ENCODE data around the gene MRPL4. TPM values are rescaled to one million over a fixed set of nuclear protein-coding genes. Genes with fewer than 3 reads are reported as not detected.

Gene MRPL4
- polyA plus RNA-seq (2013, experiment 1 of 2), result 37.7 TPM
- polyA plus RNA-seq (2013, experiment 2 of 2), result 37.5 TPM

- Histone ChIP-seq H2AK5ac (ENCODE audit: low read depth, low read length) (peak within 1 kb of the TSS; percentile 23), H3K27ac (replicated peaks; ENCODE audit: low read length) (peak within 1 kb of the TSS; percentile 43), H3K27me3 (ENCODE audit: control insufficient read depth in 3 of 3, insufficient read depth in 3 of 3, low read depth in 1 of 3, low read length in 3 of 3) (no peaks in the 10 kb centered on the region), H3K9ac (ENCODE audit: low read depth, low read length, poor library complexity) (peak within 1 kb of the TSS; percentile 94), H3K18ac (ENCODE audit: low read length) (peak within 1 kb of the TSS; percentile 93), H3K23ac (ENCODE audit: low read depth, low read length, poor library complexity) (peak within 1 kb of the TSS; percentile 92), H2AFZ (ENCODE audit: low read length) (peak within 1 kb of the TSS; percentile 96), H2BK15ac (ENCODE audit: low read length) (peak within 1 kb of the TSS; percentile 39), H3K4ac (ENCODE audit: low read length) (no peak within 1 kb of the TSS), H3K36me3 (replicated peaks in 1 of 2; ENCODE audit: control insufficient read depth in 2 of 2, insufficient read depth in 2 of 2, low read length in 2 of 2) (peaks cover 12 to 31% of the 10 kb centered on the region in 2 donors), H3K79me1 (ENCODE audit: low read depth, low read length) (peaks cover 3% of the 10 kb centered on the region), H2BK120ac (ENCODE audit: low read depth, low read length) (no peak within 1 kb of the TSS), H2BK5ac (ENCODE audit: low read length) (peak within 1 kb of the TSS; percentile 97), H3K4me2 (ENCODE audit: insufficient read depth, low read length, poor library complexity, severe bottlenecking) (peak within 1 kb of the TSS; percentile 82), H3K9me3 (replicated peaks in 1 of 2; ENCODE audit: control insufficient read depth in 2 of 2, insufficient read depth in 1 of 2, low read depth in 1 of 2, low read length in 2 of 2) (peaks cover 0 to 2% of the 10 kb centered on the region in 2 donors), H2BK12ac (ENCODE audit: low read length) (no peak within 1 kb of the TSS), H3K14ac (ENCODE audit: low read length) (no peak within 1 kb of the TSS), H3K4me1 (ENCODE audit: control insufficient read depth in 2 of 2, insufficient read depth in 1 of 2, low read depth in 1 of 2, low read length in 2 of 2) (peaks cover 3 to 6% of the 10 kb centered on the region in 2 donors), H4K8ac (ENCODE audit: low read depth, low read length) (peak within 1 kb of the TSS; percentile 29), H3K4me3 (ENCODE audit: low read length in 2 of 2) (peak within 1 kb of the TSS; percentile 77 to 92), H4K91ac (ENCODE audit: low read depth, low read length, poor library complexity) (no peak within 1 kb of the TSS)
- DNase-seq (ENCODE audit: low spot score), result peak; percentile 97
- no CpG with 5 or more reads among the region's 77 CpGs for WGBS, 2 donors (ENCODE audit: extremely low coverage in 2 of 2, insufficient read length in 2 of 2, insufficient replicate concordance in 1 of 2)
Observed at GRCh38 chr19:10251792-10252694, at the start of gene MRPL4. MRPL4 (plus strand) TSS chr19:10252214; CDS start chr19:10252254, 40 bp downstream.

- H3K27me3 ChIP-seq (ENCODE audit: control insufficient read depth in 3 of 3, insufficient read depth in 3 of 3, low read depth in 1 of 3, low read length in 3 of 3), result no peaks in the 10 kb centered on the region
- no peak for DNase-seq (ENCODE audit: low spot score)
- no peaks in the 10 kb centered on the region for H3K79me1 ChIP-seq (ENCODE audit: low read depth, low read length)
- H3K9ac ChIP-seq (ENCODE audit: low read depth, low read length, poor library complexity), result no peak overlapping the region
- no peak overlapping the region for H3K4me3 ChIP-seq (ENCODE audit: low read length in 2 of 2)
- H3K4me1 ChIP-seq (ENCODE audit: control insufficient read depth in 2 of 2, insufficient read depth in 1 of 2, low read depth in 1 of 2, low read length in 2 of 2), result no peaks in the 10 kb centered on the region
- H3K14ac ChIP-seq (ENCODE audit: low read length), result no peak overlapping the region
- H3K4ac ChIP-seq (ENCODE audit: low read length), result no peak overlapping the region
- H2BK12ac ChIP-seq (ENCODE audit: low read length), result no peak overlapping the region
- WGBS, 2 donors (ENCODE audit: extremely low coverage in 2 of 2, insufficient read length in 2 of 2, insufficient replicate concordance in 1 of 2), result no CpG with 5 or more reads among the region's 3 CpGs
- no peak overlapping the region for H3K18ac ChIP-seq (ENCODE audit: low read length)
- H2AK5ac ChIP-seq (ENCODE audit: low read depth, low read length), result no peak overlapping the region
- H4K8ac ChIP-seq (ENCODE audit: low read depth, low read length), result no peak overlapping the region
- no peak overlapping the region for H2BK120ac ChIP-seq (ENCODE audit: low read depth, low read length)
- H3K36me3 ChIP-seq (replicated peaks in 1 of 2; ENCODE audit: control insufficient read depth in 2 of 2, insufficient read depth in 2 of 2, low read length in 2 of 2), result no peaks in the 10 kb centered on the region
- no peak overlapping the region for H2AFZ ChIP-seq (ENCODE audit: low read length)
- no peak overlapping the region for H3K4me2 ChIP-seq (ENCODE audit: insufficient read depth, low read length, poor library complexity, severe bottlenecking)
- H2BK5ac ChIP-seq (ENCODE audit: low read length), result no peak overlapping the region
- H2BK15ac ChIP-seq (ENCODE audit: low read length), result no peak overlapping the region
- H4K91ac ChIP-seq (ENCODE audit: low read depth, low read length, poor library complexity), result no peak overlapping the region
- no peak overlapping the region for H3K23ac ChIP-seq (ENCODE audit: low read depth, low read length, poor library complexity)
- no peak overlapping the region for H3K27ac ChIP-seq (replicated peaks; ENCODE audit: low read length)
- peaks cover 0 to 16% of the 10 kb centered on the region in 2 donors for H3K9me3 ChIP-seq (replicated peaks in 1 of 2; ENCODE audit: control insufficient read depth in 2 of 2, insufficient read depth in 1 of 2, low read depth in 1 of 2, low read length in 2 of 2)
Observed at GRCh38 chr19:10203686-10204085, 48.3 kb upstream of the MRPL4 start.

GRCh38 chr19:10205636-10206035, 46.4 kb upstream of the MRPL4 start:
- Histone ChIP-seq H2BK12ac (ENCODE audit: low read length) (no peak overlapping the region), H4K8ac (ENCODE audit: low read depth, low read length) (no peak overlapping the region), H3K27me3 (ENCODE audit: control insufficient read depth in 3 of 3, insufficient read depth in 3 of 3, low read depth in 1 of 3, low read length in 3 of 3) (no peaks in the 10 kb centered on the region), H3K4me1 (ENCODE audit: control insufficient read depth in 2 of 2, insufficient read depth in 1 of 2, low read depth in 1 of 2, low read length in 2 of 2) (no peaks in the 10 kb centered on the region), H4K91ac (ENCODE audit: low read depth, low read length, poor library complexity) (no peak overlapping the region), H2BK120ac (ENCODE audit: low read depth, low read length) (no peak overlapping the region), H2AFZ (ENCODE audit: low read length) (no peak overlapping the region), H3K36me3 (replicated peaks in 1 of 2; ENCODE audit: control insufficient read depth in 2 of 2, insufficient read depth in 2 of 2, low read length in 2 of 2) (no peaks in the 10 kb centered on the region), H2BK15ac (ENCODE audit: low read length) (no peak overlapping the region), H3K4ac (ENCODE audit: low read length) (no peak overlapping the region), H3K9ac (ENCODE audit: low read depth, low read length, poor library complexity) (no peak overlapping the region), H2BK5ac (ENCODE audit: low read length) (no peak overlapping the region), H3K9me3 (replicated peaks in 1 of 2; ENCODE audit: control insufficient read depth in 2 of 2, insufficient read depth in 1 of 2, low read depth in 1 of 2, low read length in 2 of 2) (peaks cover 0 to 16% of the 10 kb centered on the region in 2 donors), H3K23ac (ENCODE audit: low read depth, low read length, poor library complexity) (no peak overlapping the region), H3K27ac (replicated peaks; ENCODE audit: low read length) (no peak overlapping the region), H3K14ac (ENCODE audit: low read length) (no peak overlapping the region), H3K4me3 (ENCODE audit: low read length in 2 of 2) (no peak overlapping the region), H3K18ac (ENCODE audit: low read length) (no peak overlapping the region), H3K4me2 (ENCODE audit: insufficient read depth, low read length, poor library complexity, severe bottlenecking) (no peak overlapping the region), H3K79me1 (ENCODE audit: low read depth, low read length) (no peaks in the 10 kb centered on the region), H2AK5ac (ENCODE audit: low read depth, low read length) (no peak overlapping the region)
- no peak for DNase-seq (ENCODE audit: low spot score)
- WGBS, 2 donors (ENCODE audit: extremely low coverage in 2 of 2, insufficient read length in 2 of 2, insufficient replicate concordance in 1 of 2), result no CpG with 5 or more reads among the region's 4 CpGs

- Histone ChIP-seq H3K27me3 (ENCODE audit: control insufficient read depth in 3 of 3, insufficient read depth in 3 of 3, low read depth in 1 of 3, low read length in 3 of 3) (no peaks in the 10 kb centered on the region), H3K27ac (replicated peaks; ENCODE audit: low read length) (no peak overlapping the region), H2BK120ac (ENCODE audit: low read depth, low read length) (no peak overlapping the region), H3K4me2 (ENCODE audit: insufficient read depth, low read length, poor library complexity, severe bottlenecking) (no peak overlapping the region), H2AFZ (ENCODE audit: low read length) (no peak overlapping the region), H3K18ac (ENCODE audit: low read length) (no peak overlapping the region), H3K79me1 (ENCODE audit: low read depth, low read length) (no peaks in the 10 kb centered on the region), H3K14ac (ENCODE audit: low read length) (no peak overlapping the region), H2AK5ac (ENCODE audit: low read depth, low read length) (no peak overlapping the region), H3K36me3 (replicated peaks in 1 of 2; ENCODE audit: control insufficient read depth in 2 of 2, insufficient read depth in 2 of 2, low read length in 2 of 2) (no peaks in the 10 kb centered on the region), H3K4ac (ENCODE audit: low read length) (no peak overlapping the region), H4K8ac (ENCODE audit: low read depth, low read length) (no peak overlapping the region), H3K9me3 (replicated peaks in 1 of 2; ENCODE audit: control insufficient read depth in 2 of 2, insufficient read depth in 1 of 2, low read depth in 1 of 2, low read length in 2 of 2) (peaks cover 0 to 16% of the 10 kb centered on the region in 2 donors), H3K4me1 (ENCODE audit: control insufficient read depth in 2 of 2, insufficient read depth in 1 of 2, low read depth in 1 of 2, low read length in 2 of 2) (no peaks in the 10 kb centered on the region), H2BK15ac (ENCODE audit: low read length) (no peak overlapping the region), H2BK5ac (ENCODE audit: low read length) (no peak overlapping the region), H3K9ac (ENCODE audit: low read depth, low read length, poor library complexity) (no peak overlapping the region), H3K4me3 (ENCODE audit: low read length in 2 of 2) (no peak overlapping the region), H3K23ac (ENCODE audit: low read depth, low read length, poor library complexity) (no peak overlapping the region), H2BK12ac (ENCODE audit: low read length) (no peak overlapping the region), H4K91ac (ENCODE audit: low read depth, low read length, poor library complexity) (no peak overlapping the region)
- no peak for DNase-seq (ENCODE audit: low spot score)
- no CpG with 5 or more reads among the region's 10 CpGs for WGBS, 2 donors (ENCODE audit: extremely low coverage in 2 of 2, insufficient read length in 2 of 2, insufficient replicate concordance in 1 of 2)
Observed at GRCh38 chr19:10206226-10206885, 45.7 kb upstream of the MRPL4 start.

All from neuronal stem cell (in vitro differentiated cells).